Transverse colon (tissue), 3 donors: ENCODE data around the gene PLOD3.

Experiments
- CTCF ChIP-seq, 5 experiments: fragments of 200-600 bp in 3 of 5; fragments of 450-650 bp in 2 of 5; sonication (generic) in 3 of 5; IDR thresholded peaks; 1 replicate in 2 of 5; 2 replicates in 3 of 5; pipeline ENCODE4 v1.5.1; 2016 to 2017; ENCODE audit warnings: antibody characterized with exemption in 5 of 5, inconsistent platforms in 3 of 5, mild to moderate bottlenecking in 2 of 5, moderate library complexity in 1 of 5
- EP300 ChIP-seq: sonication (generic); formaldehyde crosslinking; IDR thresholded peaks from one replicate; pipeline ENCODE4 v1.6.1; 2017; ENCODE audit warnings: antibody characterized with exemption, low read depth

- TF ChIP-seq EP300 (no peak), CTCF (IDR thresholded peaks at IDR 0.05) (no peak)
Observed at GRCh38 chr7:101250324-101250723, 32.9 kb upstream of the PLOD3 start.
